ENCODE data around the gene SLC22A13.
"Not testable (repeated sequence)": the region's sequence is repeated elsewhere in the genome, so short reads cannot be mapped to it uniquely, and the experiment has no call there.

Gene SLC22A13, protein sequence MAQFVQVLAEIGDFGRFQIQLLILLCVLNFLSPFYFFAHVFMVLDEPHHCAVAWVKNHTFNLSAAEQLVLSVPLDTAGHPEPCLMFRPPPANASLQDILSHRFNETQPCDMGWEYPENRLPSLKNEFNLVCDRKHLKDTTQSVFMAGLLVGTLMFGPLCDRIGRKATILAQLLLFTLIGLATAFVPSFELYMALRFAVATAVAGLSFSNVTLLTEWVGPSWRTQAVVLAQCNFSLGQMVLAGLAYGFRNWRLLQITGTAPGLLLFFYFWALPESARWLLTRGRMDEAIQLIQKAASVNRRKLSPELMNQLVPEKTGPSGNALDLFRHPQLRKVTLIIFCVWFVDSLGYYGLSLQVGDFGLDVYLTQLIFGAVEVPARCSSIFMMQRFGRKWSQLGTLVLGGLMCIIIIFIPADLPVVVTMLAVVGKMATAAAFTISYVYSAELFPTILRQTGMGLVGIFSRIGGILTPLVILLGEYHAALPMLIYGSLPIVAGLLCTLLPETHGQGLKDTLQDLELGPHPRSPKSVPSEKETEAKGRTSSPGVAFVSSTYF

DNA sequence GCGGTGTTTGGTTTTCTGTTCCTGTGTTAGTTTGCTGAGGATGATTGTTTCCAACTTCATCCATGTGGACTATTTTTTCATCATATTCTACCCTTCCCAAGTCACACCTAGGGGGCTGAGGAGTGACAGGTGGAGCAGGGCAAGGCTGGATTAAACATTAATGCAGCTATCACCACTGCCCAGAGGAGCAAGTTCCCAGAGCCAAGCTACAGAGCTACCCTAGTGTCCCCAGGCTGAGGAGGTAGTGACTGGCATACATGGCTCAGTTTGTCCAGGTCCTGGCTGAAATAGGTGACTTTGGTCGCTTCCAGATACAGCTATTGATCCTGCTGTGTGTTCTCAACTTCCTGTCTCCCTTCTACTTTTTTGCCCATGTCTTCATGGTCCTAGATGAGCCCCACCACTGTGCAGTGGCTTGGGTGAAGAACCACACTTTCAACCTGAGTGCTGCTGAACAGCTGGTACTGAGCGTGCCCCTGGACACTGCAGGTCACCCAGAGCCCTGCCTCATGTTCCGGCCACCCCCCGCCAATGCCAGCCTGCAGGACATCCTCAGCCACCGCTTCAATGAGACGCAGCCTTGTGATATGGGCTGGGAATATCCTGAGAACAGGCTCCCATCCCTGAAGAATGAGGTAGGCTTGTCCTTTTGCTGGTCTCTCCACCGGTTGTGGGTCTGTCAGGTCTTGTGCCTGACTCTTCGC lies at the start of gene SLC22A13:
SLC22A13 (plus strand) TSS at position 209 of the 704 bp plus-strand sequence; CDS start at position 258, 49 bp downstream.
- no peak for DNase-seq (ENCODE audit: low read depth)

DNA sequence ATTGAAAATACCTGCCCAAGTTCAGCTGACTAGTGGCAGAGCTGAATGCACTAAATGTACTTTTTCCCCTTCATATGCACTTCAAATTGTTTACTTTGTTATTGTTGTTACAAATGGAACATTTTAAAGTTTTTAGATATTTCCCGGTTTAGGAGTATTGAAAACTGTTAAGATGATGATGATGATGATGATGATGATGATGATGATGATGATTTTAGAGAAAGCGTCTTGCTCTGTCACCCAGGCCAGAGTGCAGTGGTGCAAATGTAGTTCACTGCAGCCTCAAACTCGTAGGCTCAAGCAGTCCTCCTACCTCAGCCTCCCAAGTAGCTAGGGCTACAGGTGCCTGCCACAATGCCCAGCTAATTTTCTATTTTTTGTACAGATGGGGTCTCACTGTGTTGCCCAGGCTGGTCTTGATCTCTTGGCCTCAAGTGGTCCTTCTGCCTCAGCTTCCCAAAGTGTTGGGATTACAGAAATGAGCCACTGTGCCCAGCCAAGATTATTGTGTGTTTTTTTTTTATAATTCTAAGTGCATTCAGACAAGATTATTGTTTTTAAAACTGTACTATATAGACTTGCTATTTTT lies 45.9 kb upstream of the SLC22A13 start:
- DNase-seq (ENCODE audit: low read depth) = no peak

DNA sequence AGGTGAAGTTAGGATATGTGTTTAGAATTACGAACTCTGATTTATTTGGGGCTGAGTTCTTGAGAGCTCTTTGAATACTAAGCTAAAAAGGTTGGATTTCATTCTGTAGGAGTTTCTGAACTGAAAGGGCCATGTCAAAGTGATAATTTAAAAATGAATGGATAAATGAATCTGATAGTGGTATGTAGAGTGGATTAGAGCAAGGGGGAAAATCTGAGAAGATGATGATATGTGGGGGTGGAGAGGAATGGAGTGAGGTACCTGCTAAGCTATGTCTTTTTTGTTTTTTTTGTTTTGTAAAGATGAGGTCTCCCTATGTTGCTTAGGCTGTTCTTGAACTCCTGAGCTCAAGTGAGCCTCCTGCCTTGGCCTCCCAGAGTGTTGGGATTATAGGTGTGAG lies 44.6 kb upstream of the SLC22A13 start:
- no peak for DNase-seq (ENCODE audit: low read depth)

DNA sequence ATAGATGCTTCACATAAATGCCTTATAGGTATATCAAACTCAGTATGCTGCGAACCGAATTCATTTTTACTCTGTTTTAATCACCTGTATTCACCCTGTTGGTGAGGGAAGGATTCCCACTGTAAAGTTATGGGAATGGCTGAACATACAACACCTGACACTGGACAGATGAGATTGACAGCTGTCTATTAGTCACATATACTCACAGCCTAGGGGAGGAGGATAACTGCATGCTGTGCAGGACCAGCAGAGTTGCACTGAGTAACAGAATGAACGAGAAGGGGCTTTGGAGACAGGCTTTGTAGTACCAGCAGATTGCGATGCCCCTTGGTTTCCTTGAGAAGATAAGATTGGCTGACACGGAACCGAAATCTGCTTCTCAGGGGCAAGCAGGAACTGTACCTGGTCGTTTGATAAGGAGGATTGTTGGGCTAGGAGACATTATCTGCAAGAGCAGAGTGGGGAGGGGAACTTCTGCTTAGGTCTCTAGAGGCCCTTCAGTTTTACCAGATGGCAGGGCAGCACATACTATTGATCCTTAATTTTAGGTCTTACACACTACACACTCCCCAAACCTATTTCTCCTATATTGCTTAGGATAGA lies 43.5 kb upstream of the SLC22A13 start:
- DNase-seq (ENCODE audit: low read depth) = no peak

DNA sequence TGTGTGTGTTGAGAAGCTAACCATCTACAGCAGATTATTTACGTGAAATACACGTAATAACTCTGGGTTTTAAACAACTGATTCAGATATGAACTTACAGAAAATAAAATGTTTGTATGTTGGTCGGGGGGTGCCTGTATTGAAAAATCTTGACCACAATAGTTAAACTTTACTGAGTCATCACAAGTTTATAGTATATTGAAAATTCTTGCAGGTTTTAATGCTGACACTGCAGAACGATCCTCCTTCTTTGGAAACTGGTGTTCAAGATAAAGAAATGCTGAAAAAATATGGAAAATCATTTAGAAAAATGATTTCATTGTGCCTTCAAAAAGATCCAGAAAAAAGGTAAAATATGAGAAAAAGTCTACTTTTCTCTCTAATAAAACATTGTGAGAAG lies 41.3 kb upstream of the SLC22A13 start:
- no peak for DNase-seq (ENCODE audit: low read depth)

DNA sequence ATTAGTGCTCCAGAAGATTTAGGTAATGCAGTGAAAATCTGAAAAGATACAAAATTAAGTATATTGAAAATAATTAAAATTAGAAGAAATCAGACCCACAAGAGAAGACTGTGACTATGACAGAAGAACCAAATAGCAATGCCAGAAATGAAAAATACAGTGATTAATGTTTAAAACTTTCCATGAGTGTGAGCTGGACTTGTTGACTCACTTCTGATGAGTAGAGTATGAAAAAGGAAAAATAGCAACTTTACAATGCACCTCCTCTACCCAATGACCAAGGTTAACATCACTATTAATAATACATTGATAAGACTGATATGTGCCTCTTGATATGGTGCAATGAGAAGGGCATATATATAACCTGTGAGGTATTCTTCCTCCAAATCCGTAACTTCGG lies 39.3 kb upstream of the SLC22A13 start:
- DNase-seq (ENCODE audit: low read depth) = peak; percentile 23

DNA sequence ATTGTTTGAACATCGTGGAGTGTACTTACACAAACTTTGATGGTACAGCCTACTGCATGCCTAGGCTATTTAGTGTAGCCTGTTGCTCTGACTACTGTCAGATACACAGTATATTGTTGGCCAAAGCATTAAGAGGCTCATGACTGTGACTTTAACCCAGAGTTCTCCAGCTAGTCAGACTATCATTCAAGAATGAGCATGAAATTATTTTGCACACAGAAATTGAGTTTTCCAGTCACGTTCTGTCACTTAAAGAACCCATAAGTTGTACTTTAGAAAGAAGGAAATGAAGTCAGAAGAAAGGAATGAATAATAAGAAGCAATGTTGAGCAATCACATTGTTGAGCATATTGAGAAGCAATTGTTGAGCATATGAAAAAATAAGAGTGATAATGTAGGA lies 37.6 kb upstream of the SLC22A13 start:
- peak; percentile 13 for DNase-seq (ENCODE audit: low read depth)

DNA sequence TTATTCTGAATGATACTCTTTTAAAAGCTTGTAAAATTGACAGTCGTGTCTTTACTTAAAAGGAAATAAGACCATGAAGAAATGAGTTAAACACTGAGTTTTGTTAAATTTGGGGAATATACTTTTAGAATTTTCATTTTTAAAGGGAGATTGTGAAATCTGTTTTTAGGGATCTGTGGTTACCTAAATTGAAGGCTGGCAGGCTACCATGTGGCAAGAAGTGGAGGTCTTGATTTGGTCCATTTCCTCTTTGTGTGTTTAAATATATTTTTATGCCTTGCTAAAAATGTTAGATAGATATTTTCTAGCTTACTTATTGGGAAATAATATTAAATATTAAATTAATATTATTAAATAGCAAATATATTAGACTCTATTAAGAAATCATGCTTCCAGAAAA lies 36.6 kb upstream of the SLC22A13 start:
- DNase-seq (ENCODE audit: low read depth) = no peak

DNA sequence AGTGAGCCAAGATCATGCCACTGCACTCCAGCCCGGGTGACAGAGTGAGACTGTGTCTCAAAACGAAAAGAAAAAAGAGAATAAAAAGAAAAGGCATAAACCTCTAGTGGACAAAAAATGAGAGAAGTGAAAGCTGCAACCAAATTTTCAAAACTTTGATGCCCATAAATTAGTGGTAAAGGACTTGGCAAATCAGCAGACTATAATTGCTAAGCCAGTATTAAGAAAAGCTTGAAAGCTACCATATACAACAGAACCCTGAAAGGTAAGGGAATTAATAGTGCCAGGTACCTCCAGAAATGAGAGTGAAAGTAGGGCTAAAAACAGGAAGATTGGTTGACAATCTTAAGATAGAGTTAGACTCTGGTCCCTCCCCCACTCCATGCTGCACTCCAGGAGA lies 32.9 kb upstream of the SLC22A13 start:
- DNase-seq (ENCODE audit: low read depth) = no peak

DNA sequence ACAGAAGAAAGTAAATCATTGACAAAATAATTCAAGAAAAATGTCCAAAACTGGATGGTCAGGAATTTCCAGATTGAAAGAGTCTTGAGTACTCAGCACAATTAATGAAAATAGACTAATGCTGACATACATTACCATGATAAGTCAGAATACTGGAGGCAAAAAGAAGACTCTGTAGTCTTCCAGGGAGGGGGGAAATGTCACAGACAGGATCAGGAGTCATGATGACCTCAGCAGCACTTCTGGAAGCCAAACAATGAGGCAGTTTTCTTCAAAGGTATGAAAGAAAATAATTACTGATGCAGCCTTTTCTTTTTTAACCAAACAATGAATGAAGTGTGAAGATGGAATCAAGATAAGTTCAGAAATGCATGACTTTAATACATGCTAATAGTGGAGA lies 30.1 kb upstream of the SLC22A13 start:
- DNase-seq (ENCODE audit: low read depth) = no peak

DNA sequence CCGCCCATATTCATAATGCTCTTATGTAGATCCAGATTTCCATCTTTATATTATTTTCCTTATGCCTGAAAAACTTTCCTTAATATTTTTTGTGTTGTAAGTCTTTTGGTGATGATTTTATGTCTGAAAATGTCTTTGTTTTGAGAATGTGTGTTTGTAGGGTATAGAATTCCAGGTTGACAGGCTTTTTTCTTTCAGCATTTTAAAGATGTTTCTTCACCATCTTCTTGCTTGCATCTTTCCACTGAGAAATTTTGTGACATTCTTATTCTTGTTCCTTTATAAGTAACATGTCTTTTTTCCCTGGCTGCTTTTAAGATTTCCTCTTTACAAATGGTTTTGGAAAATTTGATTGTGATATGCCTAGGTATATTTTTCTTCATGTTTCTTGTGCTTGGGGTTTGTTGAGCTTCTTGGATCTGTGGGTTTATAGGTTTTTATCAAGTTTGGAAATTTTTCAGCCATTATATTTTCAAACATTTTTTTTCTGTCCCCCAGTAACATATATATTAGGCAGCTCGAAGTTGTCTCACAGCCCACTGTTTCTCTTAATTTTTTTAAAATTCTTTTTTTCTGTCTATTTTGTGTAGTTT lies 27.1 kb upstream of the SLC22A13 start:
- no peak for DNase-seq (ENCODE audit: low read depth)

DNA sequence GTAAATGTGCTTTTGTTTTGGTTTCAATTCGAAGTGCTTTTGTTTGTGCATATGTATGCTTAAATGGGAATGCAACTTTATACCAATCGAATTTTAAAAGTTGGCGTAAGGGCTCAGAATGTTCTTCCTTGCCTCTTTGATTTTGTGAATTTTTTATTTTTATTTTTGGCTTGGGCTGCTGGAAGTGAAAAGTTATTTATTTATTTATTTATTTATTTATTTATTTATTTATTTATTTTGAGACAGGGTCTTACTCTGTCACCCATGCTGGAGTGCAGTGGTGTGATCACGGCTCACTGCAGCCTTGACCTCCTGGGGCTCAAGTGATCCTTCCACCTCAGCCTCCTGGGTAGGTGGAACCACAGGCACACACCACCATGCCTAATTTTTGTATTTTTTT lies 22.8 kb upstream of the SLC22A13 start:
- DNase-seq (ENCODE audit: low read depth) = not testable (repeated sequence)

DNA sequence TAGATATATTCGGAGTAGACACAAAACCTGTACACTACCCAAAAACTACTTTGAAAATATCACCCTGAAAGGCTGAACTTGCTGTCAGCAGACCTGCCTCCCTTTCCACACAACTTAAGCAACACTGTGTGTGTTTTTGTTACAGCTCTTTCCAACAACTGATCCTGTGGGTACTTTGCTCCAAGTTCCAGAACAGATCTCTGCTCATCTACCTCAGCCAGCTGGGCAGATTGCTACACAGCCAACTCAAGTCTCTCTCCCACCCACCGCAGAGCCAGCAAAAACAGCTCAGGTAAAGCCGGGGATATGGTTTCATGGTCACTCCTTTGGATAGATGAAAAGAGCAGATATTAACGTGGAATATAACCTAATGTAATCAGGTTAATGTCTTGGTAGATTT lies 19.7 kb upstream of the SLC22A13 start:
- DNase-seq (ENCODE audit: low read depth) = no peak

DNA sequence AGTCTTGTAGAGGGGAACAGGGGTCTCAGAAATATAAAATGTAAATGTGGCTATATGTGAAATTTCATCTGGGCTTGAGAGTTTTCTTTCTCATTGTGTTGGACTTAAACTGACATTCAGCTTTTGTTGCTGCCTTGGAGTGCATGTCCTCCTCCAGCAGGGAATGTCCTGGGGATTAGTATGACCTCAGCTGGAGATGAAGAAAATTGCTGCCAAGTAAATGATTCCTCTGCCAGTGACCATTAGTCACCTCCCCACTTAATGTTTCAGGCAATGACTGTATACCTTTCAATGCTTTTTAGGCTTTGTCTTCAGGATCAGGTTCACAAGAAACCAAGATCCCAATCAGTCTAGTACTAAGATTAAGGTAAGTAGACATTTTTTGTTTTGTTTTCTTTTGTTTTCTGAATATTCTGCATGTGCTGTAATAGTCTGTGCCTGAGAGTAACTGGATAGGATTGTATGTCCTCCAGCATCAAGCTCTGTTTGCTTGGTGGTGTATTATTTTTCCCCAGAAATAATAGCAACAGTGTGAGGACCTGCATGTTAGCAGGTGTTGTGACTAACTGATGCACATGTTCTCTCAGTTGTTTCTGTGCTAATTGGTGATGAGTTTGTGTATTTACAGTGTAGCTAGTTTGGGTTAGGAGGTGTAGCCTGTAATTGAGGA lies 18.1 kb upstream of the SLC22A13 start:
- peak; percentile 81 for DNase-seq (ENCODE audit: low read depth)

DNA sequence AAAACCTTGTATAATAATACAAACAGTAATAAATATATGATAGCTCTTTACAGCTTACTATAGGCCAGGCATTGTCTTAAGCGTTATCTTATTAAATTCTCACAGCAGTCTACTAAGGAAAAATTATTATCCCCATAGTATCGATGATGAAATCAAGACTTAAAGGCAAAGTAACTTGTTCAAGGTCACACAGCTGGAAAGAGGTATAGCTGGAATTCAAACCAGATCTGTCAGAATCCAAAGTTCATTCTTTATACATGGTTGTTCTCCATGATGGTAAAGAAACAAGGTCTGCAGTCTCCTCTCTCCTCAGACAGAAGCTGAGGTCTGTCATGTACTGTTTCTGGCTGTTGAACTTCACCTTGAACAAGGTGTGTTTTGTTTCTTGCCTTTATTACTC lies 15.4 kb upstream of the SLC22A13 start:
- DNase-seq (ENCODE audit: low read depth) = no peak

DNA sequence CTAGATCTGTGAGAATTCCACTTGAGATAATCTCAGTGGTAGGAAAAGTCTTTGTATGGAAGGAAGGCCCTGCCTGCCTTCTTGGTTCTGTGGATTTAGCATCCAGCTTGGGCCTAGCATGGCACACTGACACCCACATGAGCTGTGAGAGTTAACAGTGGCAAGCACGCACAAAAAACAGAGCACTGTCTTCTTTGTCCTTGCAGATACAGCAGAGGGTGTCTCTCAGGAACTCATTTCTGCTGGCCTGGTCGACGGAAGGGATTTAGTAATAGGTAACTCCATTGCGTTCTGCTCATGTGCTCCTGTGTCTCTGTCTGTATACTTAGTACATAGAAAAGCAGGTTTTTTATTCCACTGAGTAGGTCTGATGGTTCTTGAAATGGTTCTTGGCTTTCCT lies 14.4 kb upstream of the SLC22A13 start:
- no peak for DNase-seq (ENCODE audit: low read depth)

DNA sequence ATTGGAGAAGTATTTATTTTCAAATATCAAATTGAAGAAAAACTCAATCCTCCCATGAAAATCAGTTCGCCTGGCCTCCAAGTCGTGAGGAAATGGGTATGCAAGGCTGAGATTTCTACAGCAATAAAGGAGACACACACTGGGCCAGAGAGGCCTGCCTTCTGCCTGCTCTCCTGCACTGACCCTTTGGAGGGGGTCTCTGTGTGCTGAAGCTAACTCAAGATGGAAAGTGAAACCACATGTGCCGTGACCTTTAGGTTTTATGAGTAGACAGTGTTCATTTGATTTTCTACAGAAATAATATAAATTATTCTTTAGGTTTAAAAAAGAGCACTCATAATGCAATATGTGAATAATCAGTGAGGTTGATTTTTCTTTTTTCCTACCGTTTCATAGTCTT lies 11.9 kb upstream of the SLC22A13 start:
- DNase-seq (ENCODE audit: low read depth) = no peak

DNA sequence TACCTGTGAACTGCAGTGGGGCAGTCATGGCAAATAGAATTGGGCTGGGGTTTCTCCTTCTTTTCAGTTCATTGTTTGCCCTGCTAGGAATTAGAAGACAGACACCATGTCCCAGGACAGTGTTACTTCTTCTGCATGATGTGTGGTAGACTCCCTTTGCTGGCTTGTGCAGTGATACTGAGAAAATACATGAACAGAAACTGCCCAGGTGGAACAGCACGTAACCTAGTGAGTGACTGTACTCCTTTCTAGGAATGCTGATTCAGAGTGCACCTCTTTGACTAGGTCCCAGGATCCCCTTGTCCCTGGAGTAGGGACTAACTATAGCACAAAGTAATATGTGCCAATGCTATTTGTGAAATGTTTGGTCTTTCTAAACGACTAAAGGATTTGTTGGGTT lies 10.7 kb upstream of the SLC22A13 start:
- DNase-seq (ENCODE audit: low read depth) = no peak

DNA sequence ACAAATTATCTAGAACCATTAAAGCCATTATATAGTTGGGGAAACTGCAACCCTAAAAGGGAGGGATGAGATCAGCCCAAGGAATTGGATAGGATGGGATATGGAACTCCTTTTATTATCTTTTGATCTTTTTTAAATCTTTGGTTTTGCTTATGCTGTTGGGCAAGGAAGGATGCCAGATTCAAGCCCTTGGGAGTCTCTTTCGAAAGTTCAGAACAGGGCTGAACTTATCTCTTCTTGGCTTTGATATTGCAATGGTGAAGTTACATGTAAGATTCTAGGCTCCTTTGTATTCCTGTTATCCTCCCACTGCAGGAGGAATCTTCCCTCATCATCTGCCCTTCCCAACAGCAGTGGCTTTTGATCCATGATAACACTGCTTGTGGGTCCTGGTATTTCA lies 10.0 kb upstream of the SLC22A13 start:
- no peak for DNase-seq (ENCODE audit: low read depth)

DNA sequence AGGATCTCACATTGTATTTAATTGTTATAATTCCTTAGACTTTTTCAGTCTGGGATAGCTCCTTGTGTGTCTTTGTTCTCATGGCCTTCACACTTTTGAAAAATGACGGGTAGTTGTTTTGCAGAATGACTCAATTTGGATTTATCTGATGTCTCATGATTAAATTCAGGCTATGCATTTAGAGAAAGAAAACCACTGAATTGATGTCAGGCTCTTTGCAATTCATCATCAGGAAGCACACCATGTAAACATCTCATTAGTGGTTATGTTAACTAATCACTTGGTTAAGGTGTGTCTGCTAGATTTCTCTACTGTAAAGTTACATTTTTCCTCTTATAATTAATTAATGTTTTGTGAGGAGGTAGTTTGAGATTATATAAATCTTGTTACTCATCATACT lies 8.0 kb upstream of the SLC22A13 start:
- DNase-seq (ENCODE audit: low read depth) = no peak

DNA sequence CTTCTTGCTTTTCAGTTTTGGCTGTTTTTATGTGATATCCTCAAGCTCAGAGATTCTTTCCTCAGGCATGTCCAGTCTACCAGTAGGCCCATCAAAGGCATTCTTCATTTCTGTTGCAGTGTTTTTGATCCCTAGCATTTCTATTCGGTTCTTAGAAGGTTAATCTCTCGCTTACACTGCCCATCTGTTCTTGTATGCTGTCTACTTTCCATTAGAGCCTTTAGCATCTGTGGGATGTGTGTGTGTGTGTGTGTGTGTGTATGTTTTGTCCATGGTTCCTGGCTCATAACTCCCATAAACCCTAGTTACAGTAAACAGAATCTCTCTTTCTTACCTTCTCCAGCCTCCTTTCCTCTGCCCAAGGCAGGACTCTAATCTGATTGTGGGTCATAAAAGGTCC lies 5.1 kb upstream of the SLC22A13 start:
- DNase-seq (ENCODE audit: low read depth) = no peak

DNA sequence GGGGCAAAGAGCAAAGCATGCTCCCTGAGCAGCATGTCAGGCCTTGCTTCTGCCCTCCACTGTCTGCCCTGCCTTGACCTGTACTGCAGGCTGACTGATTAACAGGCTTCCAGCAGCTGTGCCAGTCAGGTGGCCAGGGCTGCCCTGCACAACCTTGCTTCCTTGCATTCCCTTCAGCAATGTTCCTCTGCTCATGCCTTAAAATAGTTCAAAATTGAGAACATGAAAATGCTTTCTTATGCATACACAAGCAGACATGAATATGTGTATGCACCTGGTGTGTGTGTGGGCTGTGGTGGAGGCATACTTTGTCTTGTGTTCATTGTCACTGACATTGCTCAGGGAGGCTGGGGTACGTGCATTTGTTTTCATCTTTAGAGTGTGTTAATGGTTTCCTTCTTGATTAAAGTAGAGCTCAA lies 1.2 kb upstream of the SLC22A13 start:
- no peak for DNase-seq (ENCODE audit: low read depth)

Measured in non-pigmented ciliary epithelial cell (primary cell).